K562 (cell line): ENCODE results near the gene SLC15A5.

Source experiments
- EZH2 ChIP-seq: IDR thresholded peaks from 2 replicates; pipeline ENCODE4 v1.6.1; 2012; ENCODE audit warnings: low read depth, mild to moderate bottlenecking, inconsistent platforms, low read length, borderline replicate concordance
- FOXA1 ChIP-seq: fragments of 450-650 bp; IDR thresholded peaks from 2 replicates; pipeline ENCODE4 v1.6.1; 2016; ENCODE audit warnings: mild to moderate bottlenecking, borderline replicate concordance
- NCOR1 ChIP-seq: fragments of 450-650 bp; IDR thresholded peaks from 2 replicates; pipeline ENCODE4 v1.6.1; 2016; ENCODE audit warnings: mild to moderate bottlenecking, moderate library complexity
- POLR2A ChIP-seq: fragments of 450-650 bp; conservative IDR thresholded peaks from 2 replicates; pipeline ENCODE4 v1.6.1; 2016
- RNF2 ChIP-seq: sonication (generic); IDR thresholded peaks from 2 replicates; pipeline ENCODE4 v1.6.1; 2016
- USF2 ChIP-seq: sonication (generic); formaldehyde crosslinking; IDR thresholded peaks from 2 replicates; pipeline ENCODE4 v1.5.0; 2020; ENCODE audit warnings: missing genetic modification reagents
- ZNF280B ChIP-seq: fragments of 250-450 bp; sonication (Bioruptor Pico); IDR thresholded peaks from 2 replicates; pipeline ENCODE4 v1.5.1; 2021; ENCODE audit warnings: mild to moderate bottlenecking
- ZNF780A ChIP-seq: fragments of 250-450 bp; sonication (Bioruptor Pico); IDR thresholded peaks from 2 replicates; pipeline ENCODE4 v1.5.0; 2021; ENCODE audit warnings: mild to moderate bottlenecking

DNA sequence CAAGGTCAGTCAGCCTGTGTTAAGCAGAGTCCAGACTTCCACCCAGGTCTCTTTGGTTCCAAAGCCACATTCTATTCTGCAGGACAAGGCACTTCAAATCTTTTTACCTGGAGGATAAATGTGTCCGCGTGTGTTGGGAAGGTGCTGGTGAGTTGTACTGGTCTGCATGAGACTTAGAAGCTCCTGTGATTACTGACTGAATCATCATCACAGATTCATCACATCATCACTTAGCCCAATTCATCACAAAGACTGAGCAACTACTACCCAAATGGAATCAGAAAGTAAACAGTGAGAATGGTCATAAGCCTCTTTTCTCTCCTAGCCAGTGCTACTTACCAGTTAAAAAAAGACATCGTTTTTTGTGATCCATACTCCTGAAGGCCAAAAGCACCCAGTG, 5.3 kb downstream of the SLC15A5 start:
- TF ChIP-seq RNF2, result no peak
- no peak for TF ChIP-seq POLR2A
- TF ChIP-seq NCOR1, result no peak
- TF ChIP-seq EZH2, result no peak
- TF ChIP-seq ZNF780A, result no peak
- no peak for TF ChIP-seq ZNF280B (CRISPR knock-in tag)
- TF ChIP-seq USF2 (CRISPR knock-in tag), result no peak
- no peak for TF ChIP-seq FOXA1
